ENCODE results near the gene AOPEP. TPM values are rescaled to one million over a fixed set of nuclear protein-coding genes. Genes with fewer than 3 reads are reported as not detected.

AOPEP gene
- total and polyA plus RNA-seq, 2 donors (not counting 3 experiments of a cell fraction or from before 2014, with no cell fraction given): 20.2 to 41.6 TPM

DNA sequence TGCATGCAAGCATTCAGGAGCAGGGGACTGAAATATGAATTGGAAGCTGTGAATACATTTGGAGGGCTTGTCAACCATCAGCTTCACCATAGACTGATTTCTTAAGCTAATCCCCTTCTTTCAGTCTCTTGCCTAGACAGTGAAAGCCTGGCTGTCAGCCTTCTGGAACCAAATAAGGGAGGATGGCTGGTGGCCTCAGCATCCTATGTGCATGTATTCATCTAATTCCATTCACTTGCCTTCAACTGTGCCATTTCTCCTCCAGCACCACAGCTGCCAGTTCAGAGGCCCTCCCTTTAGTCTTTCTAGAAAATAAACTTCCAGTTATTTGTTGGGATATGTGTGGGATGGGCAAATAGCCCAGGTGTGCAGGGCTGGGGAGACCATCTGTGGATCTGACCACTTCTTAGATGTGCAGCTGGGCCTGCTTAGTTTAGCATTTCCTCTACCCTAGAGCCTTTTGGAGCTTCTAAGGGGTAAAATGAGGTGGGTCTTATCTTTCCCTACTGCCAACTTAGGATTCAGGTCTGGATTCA, 62.1 kb downstream of the AOPEP start:
- DNase-seq (ENCODE audit: low read depth, low spot score) (no peak), FAIRE-seq (no peak)
- dilution Hi-C loops (cut with MboI; ENCODE audit: extremely low pct_ligation_motif_present, low sequenced_read_pairs) (no loop called here), intact Hi-C loops (cut with micrococcal nuclease) (no loop called here)
- H3K4me3 ChIP-seq (replicated peaks in 1 of 3; ENCODE audit: insufficient read depth in 1 of 3, low read depth in 1 of 3, low read length in 3 of 3): no peak overlapping the region
- H3K4me2 ChIP-seq (ENCODE audit: insufficient read depth, low read length): no peak overlapping the region
- H3K36me3 ChIP-seq (ENCODE audit: control insufficient read depth in 2 of 2, extremely low read depth in 1 of 2, insufficient read depth in 2 of 2, low read length in 2 of 2): no peaks in the 10 kb centered on the region
- H4K20me1 ChIP-seq (replicated peaks; ENCODE audit: control insufficient read depth, extremely low read depth, insufficient read depth, low read length): no peaks in the 10 kb centered on the region
- no peaks in the 10 kb centered on the region for H3K27me3 ChIP-seq (ENCODE audit: control insufficient read depth in 2 of 2, insufficient read depth in 2 of 2, low read length in 2 of 2)
- H2AFZ ChIP-seq (ENCODE audit: low read depth, low read length): no peak overlapping the region
- CTCF ChIA-PET: interaction anchor here (1.1 to 1.7 kb wide), 4 partner anchors 107 to 339 kb away, joined by 3 to 5 read pairs (median 4); no protein-coding TSS in a partner anchor
- no peaks in the 10 kb centered on the region for H3K79me2 ChIP-seq (ENCODE audit: control insufficient read depth, insufficient read depth, low read length)
- H3K4me1 ChIP-seq (ENCODE audit: control insufficient read depth, extremely low read depth, insufficient read depth, low read length): peaks cover 11% of the 10 kb centered on the region
- TF ChIP-seq POLR2A (IDR thresholded peaks at IDR 0.05; ENCODE audit: low read depth, low read length): no peak
- TF ChIP-seq POLR2AphosphoS5 (IDR thresholded peaks at IDR 0.05; ENCODE audit: insufficient read depth, low read depth, low read length): no peak
- TF ChIP-seq CTCF (IDR thresholded peaks at IDR 0.05; ENCODE audit: extremely low read depth in 1 of 2, insufficient read depth in 1 of 2, low read depth in 1 of 2, low read length in 2 of 2): no peak
- no peak for TF ChIP-seq JUN (IDR thresholded peaks at IDR 0.05; ENCODE audit: borderline replicate concordance, insufficient read depth, insufficient read length, low read depth)
- no peak for TF ChIP-seq MYC (IDR thresholded peaks at IDR 0.05; ENCODE audit: low read depth, low read length)
- TF ChIP-seq MAX (IDR thresholded peaks at IDR 0.05; ENCODE audit: insufficient read depth, insufficient read length): no peak
- no peak for TF ChIP-seq EZH2 (IDR thresholded peaks at IDR 0.05; ENCODE audit: borderline replicate concordance, low read depth, low read length, severe bottlenecking)
- no peak for TF ChIP-seq FOS (IDR thresholded peaks at IDR 0.05; ENCODE audit: borderline replicate concordance, insufficient read depth, low read length)
- no peak for TF ChIP-seq GATA2 (IDR thresholded peaks at IDR 0.05; ENCODE audit: insufficient read depth, insufficient read length, low read depth, low read length)
- POLR2A ChIA-PET: no interaction called here
- no peaks in the 10 kb centered on the region for H3K9me3 ChIP-seq (replicated peaks; ENCODE audit: control insufficient read depth, insufficient read depth, low read length)
- H3K9ac ChIP-seq (replicated peaks; ENCODE audit: extremely low read depth, insufficient read depth, low read length): no peak overlapping the region
- H3K9me1 ChIP-seq (replicated peaks; ENCODE audit: control insufficient read depth, extremely low read depth, insufficient read depth, low read length): no peaks in the 10 kb centered on the region
- no peak overlapping the region for H3K27ac ChIP-seq (ENCODE audit: insufficient read depth, low read depth, low read length)
- no TSS peak for BruUV-seq (replicated peaks)

Measured in endothelial cell of umbilical vein (primary cell).